ENCODE results near the gene TMA7.

GRCh38 chr3:48435774-48436476 is 4.1 kb upstream of the TMA7 start:
- TF ChIP-seq POLR2A (IDR thresholded peaks at IDR 0.05; ENCODE audit: low read depth, low read length) (no peak), POLR2AphosphoS5 (IDR thresholded peaks at IDR 0.05; ENCODE audit: low read depth, low read length) (no peak), TAF1 (IDR thresholded peaks at IDR 0.05; ENCODE audit: low read depth, low read length) (no peak)
